Medulla oblongata (tissue), 1 donor: ENCODE measurements around the gene SPATA2.
A peak's percentile ranks its signal among the peaks of the same experiment; 100 is the strongest.

ENCODE experiments used
- DNase-seq: peaks from one replicate; pipeline ENCODE4 v3.0.0-alpha.2; 2015; ENCODE audit errors: extremely low spot score

Gene SPATA2

GRCh38 chr20:49935746-49936152 lies 20.4 kb upstream of the SPATA2 start:
- DNase-seq, result no peak

DNA sequence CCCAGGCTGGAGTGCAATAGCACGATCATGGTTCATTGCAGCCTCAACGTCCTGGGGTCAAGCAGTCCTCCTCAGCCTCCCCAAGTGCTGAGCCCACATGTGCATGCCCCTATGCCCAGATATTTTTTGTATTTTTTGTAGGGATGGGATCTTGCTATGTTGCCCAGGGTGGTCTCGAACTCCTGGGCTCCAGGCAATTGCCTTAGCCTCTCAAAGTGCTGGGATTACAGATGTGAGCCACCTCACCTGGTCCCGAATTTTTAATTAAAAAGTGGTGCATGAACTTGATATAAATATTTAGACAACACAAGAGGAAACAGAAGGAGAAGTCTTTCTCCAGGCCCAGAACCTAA lies 13.8 kb upstream of the SPATA2 start:
- no peak for DNase-seq

GRCh38 chr20:49928411-49929141 lies 13.2 kb upstream of the SPATA2 start:
- DNase-seq, result peak; percentile 94

DNA sequence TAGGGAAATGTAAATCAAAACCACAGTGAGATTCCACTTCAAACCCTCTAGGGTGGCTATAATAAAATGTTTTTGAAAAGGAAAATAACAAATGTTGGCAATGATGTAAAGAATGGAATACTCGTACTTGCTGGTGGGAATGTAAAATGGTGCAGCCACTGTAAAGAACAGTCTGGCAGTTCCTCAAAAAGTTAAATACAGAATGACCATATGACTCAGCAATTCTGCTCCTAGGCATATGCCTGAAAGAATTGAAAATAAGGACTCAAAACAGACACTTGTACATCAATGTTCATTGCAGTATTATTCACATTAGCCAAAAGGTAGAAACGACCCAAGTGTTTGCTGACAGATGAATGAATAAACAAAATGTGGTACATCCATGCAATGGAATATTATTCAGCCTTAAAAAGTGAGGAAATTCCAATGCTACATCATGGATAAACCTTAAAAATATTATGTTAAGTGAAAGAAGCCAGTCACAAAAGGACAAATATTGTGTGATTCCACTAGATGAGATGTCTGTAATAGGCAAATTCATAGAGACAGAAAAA lies 10.6 kb upstream of the SPATA2 start:
- DNase-seq, result no peak

DNA sequence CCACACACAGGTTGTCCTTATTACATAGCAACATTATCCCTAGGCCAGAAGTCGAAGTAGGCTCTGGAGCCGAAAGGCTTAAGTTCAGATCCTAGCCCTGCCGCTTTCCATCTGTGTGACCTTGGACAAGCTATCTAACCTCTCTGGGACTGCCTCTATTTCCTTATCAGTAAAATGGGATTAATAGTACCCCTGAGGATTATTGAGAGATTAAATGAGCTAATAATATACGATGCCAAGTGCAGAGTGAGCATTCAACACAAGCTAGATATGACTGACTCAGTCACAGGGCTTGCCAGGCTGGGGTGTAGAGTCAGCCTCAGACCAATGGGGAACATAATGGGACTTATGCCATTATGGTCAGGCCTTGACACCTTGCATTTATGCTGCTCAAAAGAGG lies 8.9 kb upstream of the SPATA2 start:
- DNase-seq, result no peak

- DNase-seq, result no peak
These were observed 4.1 kb upstream of the SPATA2 start for GRCh38 chr20:49919461-49919860.

- DNase-seq, result no peak
These were observed 3.7 kb upstream of the SPATA2 start for GRCh38 chr20:49919009-49919408.

- no peak for DNase-seq
These were observed 3.1 kb upstream of the SPATA2 start for GRCh38 chr20:49918446-49918845.

DNA sequence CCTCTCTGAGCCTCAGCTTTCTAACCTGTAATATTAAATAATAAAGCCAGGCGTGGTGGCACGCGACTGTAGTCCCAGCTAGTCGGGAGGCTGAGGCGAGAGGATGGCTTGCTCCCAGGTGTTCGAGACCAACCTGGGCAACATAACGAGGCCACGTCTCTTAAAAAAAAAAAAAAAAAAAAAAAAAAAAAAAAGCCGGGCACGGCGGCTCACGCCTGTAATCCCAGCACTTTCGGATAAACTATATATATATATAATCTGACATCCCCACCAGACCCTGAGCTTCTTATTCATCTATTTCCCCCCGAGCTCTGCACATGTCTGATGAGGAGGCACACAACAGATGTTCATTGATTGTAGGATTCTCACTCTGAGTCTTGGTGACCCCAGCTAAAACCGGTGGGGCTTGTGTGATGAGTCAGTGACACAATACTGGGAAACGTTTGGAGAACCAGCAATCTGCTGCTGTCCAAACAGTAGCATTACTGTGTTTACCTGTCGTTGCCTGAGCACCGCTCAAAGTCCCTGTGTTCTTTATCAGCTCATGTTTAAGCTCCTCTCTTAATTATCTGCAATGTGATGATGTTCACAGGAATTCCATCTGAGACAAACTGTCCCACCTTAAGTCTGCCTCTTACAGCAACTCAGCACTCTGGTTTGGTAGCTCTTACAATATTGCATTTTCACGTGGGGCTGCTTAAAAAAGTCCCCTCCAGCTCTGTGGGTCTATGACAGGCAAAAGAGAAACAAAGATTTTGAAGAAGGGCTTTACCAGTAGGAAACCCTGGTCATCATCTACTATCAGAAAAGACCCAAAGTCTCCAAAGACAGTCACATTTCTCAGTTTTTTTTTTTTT lies 1.0 kb upstream of the SPATA2 start:
- DNase-seq, result no peak

DNA sequence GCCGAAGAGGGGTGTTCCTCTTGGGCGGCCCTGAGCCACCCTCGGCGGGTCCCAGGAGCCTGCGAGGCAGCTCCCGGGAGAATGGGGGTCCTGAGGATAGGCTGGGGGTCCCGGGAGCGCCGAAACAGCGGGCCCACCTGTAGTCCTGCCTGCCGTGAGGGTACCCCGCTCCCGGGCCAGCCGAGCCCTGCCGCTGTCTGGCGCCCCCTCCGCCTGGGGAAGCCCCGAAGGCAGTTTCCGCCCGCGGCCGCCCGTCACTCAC lies 280 bp downstream of the SPATA2 start:
- DNase-seq, result no peak

- DNase-seq, result peak; percentile 48
These were observed 815 bp downstream of the SPATA2 start for GRCh38 chr20:49914310-49915117.

GRCh38 chr20:49913399-49914047 lies 1.8 kb downstream of the SPATA2 start:
- peak; percentile 81 for DNase-seq

GRCh38 chr20:49910340-49910706 lies 5.0 kb downstream of the SPATA2 start:
- DNase-seq, result no peak

DNA sequence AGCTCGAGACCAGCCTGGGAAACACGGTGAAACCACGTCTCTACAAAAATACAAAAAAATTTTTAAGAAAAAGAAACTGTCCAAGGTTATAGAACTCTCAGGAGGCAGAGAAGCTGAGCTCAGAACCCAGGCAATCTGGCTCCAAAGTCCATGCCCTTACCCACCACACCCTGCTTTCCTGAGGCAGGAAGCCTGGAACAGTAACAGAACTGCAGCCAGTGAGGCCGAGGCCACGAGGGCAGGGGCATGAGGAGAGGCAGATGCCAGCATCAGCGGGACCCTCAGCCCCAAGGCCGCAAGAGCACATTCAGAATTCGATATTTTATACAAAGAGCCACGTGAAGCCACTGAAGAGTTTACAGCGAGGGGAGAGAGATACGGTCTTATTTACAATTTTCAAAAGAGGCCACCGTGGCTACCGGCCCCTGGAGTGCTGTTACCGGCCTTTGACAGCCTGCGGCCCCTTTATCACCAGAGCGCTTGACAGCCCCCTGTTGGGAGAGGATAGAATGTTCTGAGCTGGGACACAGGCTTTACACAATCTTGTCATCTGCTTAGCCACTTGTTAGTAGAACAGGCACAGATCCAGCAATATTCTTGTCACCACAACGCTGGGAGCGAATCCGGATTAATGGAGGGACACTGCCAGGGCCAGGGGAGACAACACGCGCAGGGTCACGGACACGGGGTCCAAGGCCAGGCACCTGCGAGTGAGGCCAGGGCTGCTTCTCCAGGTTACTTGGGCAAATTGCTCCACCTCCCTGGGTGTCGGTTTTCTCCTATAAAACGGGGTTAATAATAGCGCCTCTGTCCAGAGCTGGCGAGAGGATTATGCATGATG lies 5.6 kb downstream of the SPATA2 start:
- DNase-seq, result peak; percentile 77

GRCh38 chr20:49908258-49908565 lies 7.1 kb downstream of the SPATA2 start:
- DNase-seq, result no peak

GRCh38 chr20:49907405-49908257 lies 7.7 kb downstream of the SPATA2 start:
- no peak for DNase-seq

- DNase-seq, result no peak
These were observed 8.6 kb downstream of the SPATA2 start for GRCh38 chr20:49906615-49907154.

- no peak for DNase-seq
These were observed 9.2 kb downstream of the SPATA2 start for GRCh38 chr20:49906101-49906604.

GRCh38 chr20:49905415-49906091 lies 9.8 kb downstream of the SPATA2 start:
- DNase-seq, result no peak
